Ramos (cell line): ENCODE data around the gene PRKCQ.

Experiments
- in situ Hi-C: fragments of 300-500 bp; cut with MboI; formaldehyde crosslinking; loops from one replicate; pipeline ENCODE4 v1.14.3; 2022; ENCODE audit warnings: low sequenced_read_pairs; ENCODE audit not compliant: unreplicated experiment

PRKCQ gene

GRCh38 chr10:6418167-6418566, 161.9 kb downstream of the PRKCQ start:
- in situ Hi-C loops, result no loop called here

- in situ Hi-C loops, result no loop called here
Measured at GRCh38 chr10:6416892-6417512, 163.1 kb downstream of the PRKCQ start.

GRCh38 chr10:6411436-6411835, 168.6 kb downstream of the PRKCQ start:
- in situ Hi-C loops, result no loop called here

- in situ Hi-C loops, result no loop called here
Measured at GRCh38 chr10:6410830-6411229, 169.2 kb downstream of the PRKCQ start.

DNA sequence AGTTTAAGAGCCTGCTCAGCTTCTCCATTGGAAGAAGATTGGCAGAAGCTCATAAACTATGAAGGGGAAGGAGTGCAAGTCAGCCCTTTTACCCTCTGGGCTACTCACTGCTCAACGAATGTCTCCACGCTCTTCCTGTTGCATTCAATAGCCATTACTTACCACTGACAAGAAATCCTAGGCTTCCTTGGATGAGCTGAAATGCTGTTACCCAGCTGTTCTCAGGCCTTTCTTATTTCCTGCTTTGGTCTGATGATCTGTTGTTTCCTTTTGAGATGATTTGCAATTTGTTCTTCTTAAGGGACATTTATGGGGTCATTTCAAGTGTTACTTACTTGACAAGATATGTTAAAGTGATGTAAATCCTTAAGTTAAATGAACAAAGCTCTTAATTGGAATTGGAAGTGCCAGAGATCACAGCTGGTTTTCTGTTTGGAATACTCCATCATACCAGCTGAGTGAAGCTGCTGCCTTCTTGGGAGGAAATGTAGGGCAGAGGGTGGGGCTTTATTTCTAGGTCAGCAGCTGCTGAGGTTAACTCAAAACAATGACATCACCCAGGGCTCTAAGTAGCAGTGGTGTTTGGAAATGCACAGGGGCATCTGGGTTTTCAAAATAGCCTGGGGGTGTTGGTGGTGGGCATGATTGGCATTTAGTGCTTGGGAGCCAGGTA, 170.0 kb downstream of the PRKCQ start:
- in situ Hi-C loops, result no loop called here

GRCh38 chr10:6408799-6409198, 171.3 kb downstream of the PRKCQ start:
- in situ Hi-C loops, result no loop called here

DNA sequence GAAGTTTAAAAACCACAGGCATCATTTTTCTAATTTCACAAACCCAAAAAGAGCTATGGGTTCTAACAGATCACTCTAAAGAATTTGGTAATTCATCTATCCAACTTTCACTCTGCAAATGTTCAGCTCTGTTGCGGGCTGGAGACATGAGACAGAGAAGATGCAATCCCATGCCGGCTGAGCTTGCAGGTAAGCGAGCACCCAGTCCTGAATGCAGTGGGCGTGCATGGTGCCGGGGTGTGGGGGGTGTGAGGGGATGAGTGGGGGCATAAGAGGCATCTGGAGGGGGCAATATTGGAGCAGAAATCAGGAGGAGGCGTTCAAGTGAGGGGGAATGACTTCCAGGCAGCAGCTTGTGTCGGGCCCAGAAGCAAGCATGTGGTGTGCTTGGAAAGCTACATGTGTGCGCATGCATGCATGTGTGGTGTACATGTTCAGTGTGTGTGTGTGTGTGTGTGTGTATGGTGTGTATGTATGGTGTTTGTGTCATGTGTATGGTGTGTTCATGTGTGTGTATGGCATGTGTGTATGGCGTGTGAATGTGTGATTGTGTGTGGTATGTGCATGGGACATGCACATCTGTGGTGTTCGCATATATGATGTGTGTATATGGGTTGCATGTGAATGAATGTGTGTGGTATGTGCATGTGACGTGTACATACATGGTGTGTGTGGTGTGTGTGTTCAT, 172.9 kb downstream of the PRKCQ start:
- in situ Hi-C loops, result no loop called here

- in situ Hi-C loops, result no loop called here
Measured at GRCh38 chr10:6406220-6407033, 173.6 kb downstream of the PRKCQ start.

DNA sequence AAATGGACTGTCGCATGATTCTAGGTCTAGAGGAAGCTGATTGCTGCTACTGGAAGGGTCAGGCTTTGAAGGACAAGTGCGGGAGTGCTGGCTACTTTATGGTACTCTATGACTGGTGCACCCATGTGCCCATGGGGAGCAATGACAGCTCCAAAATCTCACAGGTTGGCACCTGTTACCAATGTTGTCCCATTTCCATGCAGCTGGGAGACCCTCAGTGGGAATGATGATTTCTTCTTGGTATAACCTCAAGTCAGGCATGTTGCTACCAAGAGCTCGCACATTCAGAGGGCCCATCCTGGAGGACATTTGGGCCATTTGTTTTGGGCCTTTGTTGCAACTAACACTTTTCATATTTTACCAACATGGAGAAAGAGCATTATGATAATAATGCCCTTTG, 174.4 kb downstream of the PRKCQ start:
- in situ Hi-C loops, result no loop called here

DNA sequence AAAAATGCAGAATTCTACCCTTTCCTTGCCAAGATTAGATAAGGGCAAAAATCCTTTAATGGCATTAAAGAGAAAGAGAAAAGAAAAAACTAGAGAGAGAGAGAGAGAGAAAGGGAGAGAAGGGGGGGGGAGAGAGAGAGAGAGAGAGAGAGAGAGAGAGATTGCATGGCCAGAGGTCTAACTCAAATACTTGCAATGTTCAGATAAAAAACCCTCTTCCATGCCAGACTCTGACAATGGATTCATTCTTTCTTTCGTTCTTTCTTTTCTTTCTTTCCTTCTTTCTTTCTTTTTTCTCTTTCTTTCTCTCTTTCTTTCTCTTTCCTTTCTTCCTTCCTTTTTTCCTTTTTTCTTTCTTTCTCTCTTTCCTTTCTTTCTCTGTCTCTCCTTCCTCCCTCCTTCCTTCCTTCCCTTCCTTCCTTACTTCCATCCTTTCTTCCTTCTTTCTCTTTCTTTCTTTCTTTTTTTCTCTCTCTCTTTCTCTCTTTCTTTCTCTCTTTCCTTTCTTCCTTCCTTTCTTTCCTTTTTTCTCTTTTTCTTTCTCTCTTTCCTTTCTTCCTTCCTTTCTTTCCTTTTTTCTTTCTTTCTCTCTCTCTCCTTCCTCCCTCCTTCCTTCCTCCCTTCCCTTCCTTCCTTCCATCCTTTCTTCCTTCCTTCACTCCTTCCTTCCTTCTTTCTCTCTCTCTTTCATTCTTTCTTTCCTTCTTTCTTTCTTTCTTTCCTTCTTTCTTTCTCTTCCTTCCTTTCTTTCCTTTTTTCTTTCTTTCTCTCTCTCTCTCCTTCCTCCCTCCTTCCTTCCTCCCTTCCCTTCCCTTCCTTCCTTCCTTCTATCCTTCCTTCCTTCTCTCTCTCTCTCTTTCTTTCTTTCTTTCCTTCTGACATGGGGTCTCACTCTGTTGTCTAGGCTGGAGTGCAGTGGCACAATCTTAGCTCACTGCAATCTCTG, 175.7 kb downstream of the PRKCQ start:
- in situ Hi-C loops, result loop anchor here (5.0 kb wide), 2 partner anchors 202 to 292 kb away; partner anchors contain the start of gene PFKFB3

DNA sequence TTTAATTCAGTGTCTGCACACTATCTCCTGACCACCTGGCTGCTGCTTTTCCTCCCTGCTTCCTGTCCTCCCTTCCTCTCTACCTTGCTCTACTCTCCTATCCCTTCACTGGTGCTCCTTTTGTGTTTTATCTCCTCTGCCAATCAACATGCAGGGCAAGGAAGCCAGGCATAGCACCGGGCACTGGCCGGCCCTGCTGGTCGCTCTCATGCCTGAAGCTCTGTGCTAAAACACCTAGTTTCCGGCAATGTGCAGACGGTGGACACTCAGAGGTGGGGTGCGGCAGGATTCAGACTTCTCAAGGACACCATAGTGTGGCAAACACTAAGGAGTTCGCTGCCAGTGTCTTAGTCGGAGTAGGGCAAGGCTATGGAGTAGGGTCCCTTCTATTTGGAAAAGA, 177.1 kb downstream of the PRKCQ start:
- in situ Hi-C loops, result loop anchor here (5.0 kb wide), 2 partner anchors 201 to 291 kb away; partner anchors contain the start of gene PFKFB3

DNA sequence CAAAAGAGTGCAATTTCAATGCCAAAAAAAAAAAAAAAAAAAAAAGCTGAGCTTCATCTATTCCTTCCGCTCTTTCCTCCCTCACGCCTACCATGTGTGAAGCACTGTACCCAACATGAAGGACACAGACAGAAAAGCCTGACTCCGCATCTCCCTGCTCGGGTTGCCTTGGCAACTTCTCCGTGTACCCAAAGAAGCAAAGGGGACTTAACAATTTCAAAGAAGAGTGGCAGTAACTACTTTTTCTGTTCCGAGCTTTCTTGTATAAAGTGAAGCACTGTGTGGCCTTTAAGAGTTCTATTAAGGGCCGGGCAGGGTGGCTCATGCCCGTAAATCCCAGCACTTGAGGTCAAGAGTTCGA, 177.7 kb downstream of the PRKCQ start:
- in situ Hi-C loops, result loop anchor here (5.0 kb wide), 2 partner anchors 200 to 290 kb away; partner anchors contain the start of gene PFKFB3

DNA sequence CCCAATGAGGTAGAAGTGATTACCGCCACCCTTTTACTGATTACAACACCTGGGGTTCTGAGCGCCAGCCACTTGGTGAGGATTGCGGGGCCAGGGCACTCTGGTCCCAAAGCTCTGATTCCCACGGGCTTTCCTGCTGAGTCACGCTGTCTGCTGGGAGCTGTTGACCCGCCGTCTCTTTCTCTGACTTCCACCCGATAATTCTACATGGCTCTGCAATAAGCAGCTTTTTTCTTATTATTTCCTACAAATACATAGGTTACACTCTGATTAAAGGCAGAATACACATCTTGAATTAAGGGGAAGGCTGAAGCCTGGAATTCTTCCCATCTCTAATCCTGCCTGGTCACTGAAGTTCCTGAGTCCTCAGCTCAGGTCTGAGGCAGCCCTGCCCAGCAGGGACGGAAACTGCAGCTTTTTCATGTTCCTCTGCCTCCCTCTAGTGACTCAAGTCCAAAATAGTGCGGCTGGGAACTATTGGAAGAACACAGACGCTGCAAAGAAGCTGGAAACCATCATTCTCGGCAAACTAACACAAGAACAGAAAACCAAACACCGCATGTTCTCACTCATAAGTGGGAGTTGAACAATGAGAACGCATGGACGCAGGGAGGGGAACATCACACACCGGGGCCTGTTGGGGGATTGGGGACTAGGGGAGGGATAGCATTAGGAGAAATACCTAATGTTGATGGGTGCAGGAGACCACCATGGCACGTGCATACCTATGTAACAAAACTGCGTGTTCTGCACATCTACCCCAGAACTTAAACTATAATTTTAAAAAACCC, 178.3 kb downstream of the PRKCQ start:
- in situ Hi-C loops, result loop anchor here (5.0 kb wide), 2 partner anchors 199 to 289 kb away; partner anchors contain the start of gene PFKFB3

- in situ Hi-C loops, result loop anchor here (5.0 kb wide), 2 partner anchors 199 to 289 kb away; partner anchors contain the start of gene PFKFB3
Measured at GRCh38 chr10:6400821-6401465, 179.1 kb downstream of the PRKCQ start.

GRCh38 chr10:6400331-6400730, 179.7 kb downstream of the PRKCQ start:
- in situ Hi-C loops, result loop anchor here (5.0 kb wide), 2 partner anchors 198 to 288 kb away; partner anchors contain the start of gene PFKFB3

DNA sequence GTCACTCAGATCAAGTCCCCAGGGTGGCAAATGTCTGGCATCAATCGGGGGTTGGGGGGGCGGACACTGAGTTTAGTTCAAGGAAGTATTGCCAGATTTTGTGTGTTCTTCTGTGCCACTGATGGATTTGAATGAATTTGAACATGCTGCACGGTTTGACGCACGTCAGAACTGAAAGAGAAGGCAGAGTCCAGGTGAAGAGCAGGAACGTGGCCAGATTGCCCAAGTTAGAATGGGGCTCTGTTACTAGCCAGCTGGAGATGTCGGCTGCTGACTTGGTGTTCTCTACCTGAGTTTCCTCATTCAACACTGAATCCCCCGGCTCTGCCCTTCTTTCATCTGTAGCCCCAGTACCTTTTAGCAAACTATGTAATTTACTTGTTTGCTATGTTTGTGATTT, 180.2 kb downstream of the PRKCQ start:
- in situ Hi-C loops, result loop anchor here (5.0 kb wide), 2 partner anchors 198 to 288 kb away; partner anchors contain the start of gene PFKFB3

- in situ Hi-C loops, result no loop called here
Measured at GRCh38 chr10:6399231-6399741, 180.8 kb downstream of the PRKCQ start.

GRCh38 chr10:6398399-6398798, 181.7 kb downstream of the PRKCQ start:
- in situ Hi-C loops, result no loop called here
